ENCODE data around the gene TMEM132E.

Gene TMEM132E

DNA sequence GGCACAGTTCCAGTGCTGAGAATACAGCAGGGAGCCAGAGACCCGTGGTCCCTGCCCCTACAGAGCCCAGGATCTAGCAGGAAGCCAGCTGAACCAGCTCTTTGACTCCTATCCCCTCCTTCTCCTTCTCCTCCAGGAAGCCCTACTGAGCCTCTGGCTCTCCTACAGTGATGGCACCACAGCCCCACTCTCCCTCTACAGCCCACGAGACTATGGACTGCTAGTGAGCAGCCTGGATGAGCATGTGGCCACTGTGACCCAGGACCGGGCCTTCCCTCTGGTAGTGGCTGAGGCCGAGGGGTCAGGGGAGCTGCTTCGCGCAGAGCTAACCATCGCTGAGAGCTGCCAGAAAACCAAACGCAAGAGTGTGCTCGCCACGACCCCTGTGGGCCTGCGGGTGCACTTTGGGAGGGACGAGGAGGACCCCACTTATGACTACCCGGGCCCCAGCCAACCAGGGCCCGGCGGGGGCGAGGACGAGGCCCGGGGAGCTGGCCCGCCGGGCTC, 57.7 kb downstream of the TMEM132E start:
- Histone ChIP-seq H3K27me3 (ENCODE audit: low read depth, low read length) (peaks cover 57% of the 10 kb centered on the region), H3K4me3 (ENCODE audit: low read length) (no peak overlapping the region), H3K79me2 (ENCODE audit: low read length) (no peaks in the 10 kb centered on the region), H3K9me3 (ENCODE audit: insufficient read depth, low read length) (no peaks in the 10 kb centered on the region), H3K27ac (ENCODE audit: low read length) (no peak overlapping the region), H3K36me3 (replicated peaks; ENCODE audit: low read depth, low read length) (no peaks in the 10 kb centered on the region), H4K20me1 (ENCODE audit: insufficient read depth, low read length) (no peaks in the 10 kb centered on the region), H2AFZ (ENCODE audit: low read depth, low read length) (no peak overlapping the region), H3K4me2 (ENCODE audit: low read length) (no peak overlapping the region), H3K9ac (ENCODE audit: low read length) (no peak overlapping the region), H3K4me1 (ENCODE audit: low read length) (no peaks in the 10 kb centered on the region)
- no peak for TF ChIP-seq EZH2phosphoT487 (IDR thresholded peaks at IDR 0.05; ENCODE audit: low read depth)
- TF ChIP-seq, protein P1, sequence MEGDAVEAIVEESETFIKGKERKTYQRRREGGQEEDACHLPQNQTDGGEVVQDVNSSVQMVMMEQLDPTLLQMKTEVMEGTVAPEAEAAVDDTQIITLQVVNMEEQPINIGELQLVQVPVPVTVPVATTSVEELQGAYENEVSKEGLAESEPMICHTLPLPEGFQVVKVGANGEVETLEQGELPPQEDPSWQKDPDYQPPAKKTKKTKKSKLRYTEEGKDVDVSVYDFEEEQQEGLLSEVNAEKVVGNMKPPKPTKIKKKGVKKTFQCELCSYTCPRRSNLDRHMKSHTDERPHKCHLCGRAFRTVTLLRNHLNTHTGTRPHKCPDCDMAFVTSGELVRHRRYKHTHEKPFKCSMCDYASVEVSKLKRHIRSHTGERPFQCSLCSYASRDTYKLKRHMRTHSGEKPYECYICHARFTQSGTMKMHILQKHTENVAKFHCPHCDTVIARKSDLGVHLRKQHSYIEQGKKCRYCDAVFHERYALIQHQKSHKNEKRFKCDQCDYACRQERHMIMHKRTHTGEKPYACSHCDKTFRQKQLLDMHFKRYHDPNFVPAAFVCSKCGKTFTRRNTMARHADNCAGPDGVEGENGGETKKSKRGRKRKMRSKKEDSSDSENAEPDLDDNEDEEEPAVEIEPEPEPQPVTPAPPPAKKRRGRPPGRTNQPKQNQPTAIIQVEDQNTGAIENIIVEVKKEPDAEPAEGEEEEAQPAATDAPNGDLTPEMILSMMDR (IDR thresholded peaks at IDR 0.05; ENCODE audit: low read depth, low read length) = no peak

DNA sequence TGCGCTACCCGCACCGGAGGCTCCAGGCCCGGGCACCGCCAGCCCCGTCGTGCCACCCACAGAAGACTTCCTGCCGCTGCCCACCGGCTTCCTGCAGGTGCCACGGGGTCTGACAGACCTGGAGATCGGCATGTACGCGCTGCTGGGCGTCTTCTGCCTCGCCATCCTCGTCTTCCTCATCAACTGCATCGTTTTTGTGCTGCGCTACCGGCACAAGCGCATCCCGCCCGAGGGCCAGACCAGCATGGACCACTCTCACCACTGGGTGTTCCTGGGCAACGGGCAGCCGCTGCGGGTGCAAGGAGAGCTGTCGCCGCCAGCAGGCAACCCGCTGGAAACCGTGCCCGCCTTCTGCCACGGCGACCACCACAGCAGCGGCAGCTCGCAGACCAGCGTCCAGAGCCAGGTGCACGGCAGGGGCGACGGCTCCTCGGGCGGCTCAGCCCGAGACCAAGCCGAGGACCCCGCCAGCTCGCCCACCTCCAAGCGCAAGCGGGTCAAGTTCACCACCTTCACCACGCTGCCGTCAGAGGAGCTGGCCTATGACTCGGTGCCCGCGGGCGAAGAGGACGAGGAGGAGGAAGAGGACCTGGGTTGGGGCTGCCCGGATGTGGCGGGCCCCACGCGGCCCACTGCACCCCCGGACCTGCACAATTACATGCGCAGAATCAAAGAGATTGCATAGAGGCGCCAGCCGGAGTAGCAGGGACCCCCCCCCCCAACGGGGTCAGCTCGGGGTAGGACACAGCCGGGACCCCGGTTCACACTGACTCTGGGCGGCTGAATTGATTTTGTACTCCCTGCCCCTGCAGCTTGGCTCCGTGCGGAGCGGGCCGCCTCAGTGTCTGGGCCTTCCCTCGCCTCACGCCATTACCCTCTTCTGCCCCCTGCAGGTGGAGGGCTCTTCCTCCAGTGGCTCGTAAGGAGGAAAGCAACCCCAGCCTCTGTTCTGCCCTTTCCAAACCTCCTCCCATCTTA, 58.5 kb downstream of the TMEM132E start:
- Histone ChIP-seq H3K9ac (ENCODE audit: low read length) (no peak overlapping the region), H3K4me1 (ENCODE audit: low read length) (no peaks in the 10 kb centered on the region), H3K4me2 (ENCODE audit: low read length) (no peak overlapping the region), H3K9me3 (ENCODE audit: insufficient read depth, low read length) (no peaks in the 10 kb centered on the region), H3K27ac (ENCODE audit: low read length) (no peak overlapping the region), H3K36me3 (replicated peaks; ENCODE audit: low read depth, low read length) (no peaks in the 10 kb centered on the region), H3K4me3 (ENCODE audit: low read length) (no peak overlapping the region), H3K27me3 (ENCODE audit: low read depth, low read length) (peaks cover 60% of the 10 kb centered on the region), H2AFZ (ENCODE audit: low read depth, low read length) (no peak overlapping the region), H4K20me1 (ENCODE audit: insufficient read depth, low read length) (no peaks in the 10 kb centered on the region; the same call in 1 of the 2 replicates), H3K79me2 (ENCODE audit: low read length) (no peaks in the 10 kb centered on the region)
- no peak for TF ChIP-seq EZH2phosphoT487 (IDR thresholded peaks at IDR 0.05; ENCODE audit: low read depth)
- TF ChIP-seq, protein P1 (IDR thresholded peaks at IDR 0.05; ENCODE audit: low read depth, low read length) = peak; percentile 79

DNA sequence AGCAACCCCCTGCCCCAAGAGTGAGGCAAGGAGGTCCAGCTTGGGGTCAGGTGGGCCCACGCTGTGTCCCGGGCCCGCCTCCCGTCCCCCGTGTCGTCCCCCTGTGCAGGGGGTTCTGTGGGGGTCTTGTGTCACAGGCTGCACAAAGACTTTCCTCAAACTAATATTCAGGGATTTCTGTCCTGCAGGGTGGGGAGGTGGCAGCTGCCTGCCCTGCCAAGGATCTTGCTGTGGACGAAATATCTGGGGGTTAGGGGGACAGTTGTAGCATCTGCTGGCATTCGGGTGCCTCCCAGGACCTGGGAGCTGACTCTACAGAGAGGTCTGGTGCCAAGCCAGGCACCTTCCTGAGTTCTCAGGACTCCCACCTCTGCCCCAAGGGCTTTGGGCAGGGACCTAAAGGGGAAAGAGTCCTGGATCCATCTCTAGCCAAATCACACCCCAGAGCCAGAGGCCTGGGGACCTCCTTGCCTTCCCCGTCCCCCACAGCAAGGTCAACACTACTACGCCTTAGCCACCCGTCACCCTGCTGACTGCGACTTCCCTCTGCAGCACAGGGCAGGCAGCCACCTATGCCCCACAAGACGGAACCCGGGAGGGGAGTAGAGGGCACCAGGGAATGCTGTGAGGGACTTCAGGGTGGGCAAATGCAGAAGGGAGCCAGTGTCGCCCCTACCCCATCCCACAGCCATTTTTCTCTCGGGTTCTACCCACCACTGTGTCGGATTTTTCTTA, 59.3 kb downstream of the TMEM132E start:
- Histone ChIP-seq H3K4me2 (ENCODE audit: low read length) (no peak overlapping the region), H3K27me3 (ENCODE audit: low read depth, low read length) (peaks cover 61% of the 10 kb centered on the region), H2AFZ (ENCODE audit: low read depth, low read length) (no peak overlapping the region), H3K27ac (ENCODE audit: low read length) (no peak overlapping the region), H4K20me1 (ENCODE audit: insufficient read depth, low read length) (no peaks in the 10 kb centered on the region; the same call in 1 of the 2 replicates), H3K36me3 (replicated peaks; ENCODE audit: low read depth, low read length) (no peaks in the 10 kb centered on the region), H3K4me3 (ENCODE audit: low read length) (no peak overlapping the region), H3K9ac (ENCODE audit: low read length) (no peak overlapping the region), H3K79me2 (ENCODE audit: low read length) (no peaks in the 10 kb centered on the region), H3K9me3 (ENCODE audit: insufficient read depth, low read length) (no peaks in the 10 kb centered on the region), H3K4me1 (ENCODE audit: low read length) (no peaks in the 10 kb centered on the region)
- no peak for TF ChIP-seq EZH2phosphoT487 (IDR thresholded peaks at IDR 0.05; ENCODE audit: low read depth)
- TF ChIP-seq, protein P1 (IDR thresholded peaks at IDR 0.05; ENCODE audit: low read depth, low read length) = no peak

Measured in OCI-LY3 (cell line).